Measurements from ENCODE around the gene CCDC85C.

The CCDC85C gene

DNA sequence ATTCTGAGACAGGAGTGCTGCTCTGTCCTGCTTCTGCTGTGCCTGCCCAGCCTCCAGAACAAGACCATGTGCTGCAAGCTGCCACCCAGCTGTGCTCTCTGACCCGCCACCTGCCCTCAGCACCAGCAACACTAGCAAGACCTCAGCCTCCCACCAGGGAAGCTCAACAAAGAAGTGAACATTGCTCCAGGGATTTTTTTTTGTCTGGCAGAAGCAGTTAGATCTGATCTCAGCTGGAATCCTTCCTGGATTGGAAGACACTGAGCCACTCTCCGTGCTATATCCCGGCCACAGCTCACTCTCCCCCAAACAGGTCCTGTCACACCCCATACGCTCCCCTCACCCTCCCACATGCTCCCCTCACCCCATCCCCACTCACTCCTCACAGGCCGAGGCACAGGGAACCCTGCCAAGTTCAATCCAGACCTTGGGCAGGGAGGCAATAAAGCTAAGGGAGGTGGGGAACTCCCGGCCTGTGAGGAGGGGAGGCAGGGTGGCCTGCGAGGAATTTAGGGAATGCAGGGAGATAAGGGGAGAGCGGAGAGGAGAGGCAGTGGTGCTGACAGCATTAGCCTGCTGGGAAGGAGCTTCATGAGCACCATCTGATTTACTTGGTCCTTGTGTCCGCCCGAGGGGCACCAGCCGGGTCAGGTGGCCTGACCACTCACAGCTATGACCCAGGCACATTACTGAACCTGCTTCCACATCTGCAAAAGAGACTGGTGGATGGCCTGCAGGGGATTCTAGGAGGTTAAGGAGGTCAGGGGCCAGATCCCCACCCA is 29.7 kb downstream of the CCDC85C start:
- no peaks in the 10 kb centered on the region for H3K36me3 ChIP-seq (ENCODE audit: insufficient read depth)
- no peak overlapping the region for H3K4me3 ChIP-seq (IDR thresholded peaks at IDR 0.05; ENCODE audit: insufficient read depth, low read depth, low read length)
- no peak overlapping the region for H3K4me2 ChIP-seq

GRCh38 chr14:99573436-99574098 is 30.4 kb downstream of the CCDC85C start:
- Histone ChIP-seq H3K4me1 (ENCODE audit: low read depth, poor library complexity, severe bottlenecking) (peaks cover 39% of the 10 kb centered on the region), H3K4me2 (no peak overlapping the region), H4K20me1 (ENCODE audit: insufficient read depth) (no peaks in the 10 kb centered on the region), H3K9ac (no peak overlapping the region), H3K79me2 (ENCODE audit: insufficient read depth, low read depth) (no peaks in the 10 kb centered on the region), H3K27me3 (ENCODE audit: insufficient read depth, low read depth) (no peaks in the 10 kb centered on the region), H2AFZ (ENCODE audit: low read depth) (no peak overlapping the region), H3K36me3 (ENCODE audit: insufficient read depth) (no peaks in the 10 kb centered on the region), H3K27ac (no peak overlapping the region), H3K4me3 (IDR thresholded peaks at IDR 0.05; ENCODE audit: insufficient read depth, low read depth, low read length) (no peak overlapping the region)
- TF ChIP-seq, protein P1, sequence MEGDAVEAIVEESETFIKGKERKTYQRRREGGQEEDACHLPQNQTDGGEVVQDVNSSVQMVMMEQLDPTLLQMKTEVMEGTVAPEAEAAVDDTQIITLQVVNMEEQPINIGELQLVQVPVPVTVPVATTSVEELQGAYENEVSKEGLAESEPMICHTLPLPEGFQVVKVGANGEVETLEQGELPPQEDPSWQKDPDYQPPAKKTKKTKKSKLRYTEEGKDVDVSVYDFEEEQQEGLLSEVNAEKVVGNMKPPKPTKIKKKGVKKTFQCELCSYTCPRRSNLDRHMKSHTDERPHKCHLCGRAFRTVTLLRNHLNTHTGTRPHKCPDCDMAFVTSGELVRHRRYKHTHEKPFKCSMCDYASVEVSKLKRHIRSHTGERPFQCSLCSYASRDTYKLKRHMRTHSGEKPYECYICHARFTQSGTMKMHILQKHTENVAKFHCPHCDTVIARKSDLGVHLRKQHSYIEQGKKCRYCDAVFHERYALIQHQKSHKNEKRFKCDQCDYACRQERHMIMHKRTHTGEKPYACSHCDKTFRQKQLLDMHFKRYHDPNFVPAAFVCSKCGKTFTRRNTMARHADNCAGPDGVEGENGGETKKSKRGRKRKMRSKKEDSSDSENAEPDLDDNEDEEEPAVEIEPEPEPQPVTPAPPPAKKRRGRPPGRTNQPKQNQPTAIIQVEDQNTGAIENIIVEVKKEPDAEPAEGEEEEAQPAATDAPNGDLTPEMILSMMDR (conservative IDR thresholded peaks at IDR 0.05; ENCODE audit: low read depth, low read length) = no peak

More for the DNA sequence above, 29.7 kb downstream of the CCDC85C start:
- H2AFZ ChIP-seq (ENCODE audit: low read depth) = no peak overlapping the region
- H3K27ac ChIP-seq = no peak overlapping the region
- H3K9ac ChIP-seq = no peak overlapping the region
- TF ChIP-seq, protein P1 (conservative IDR thresholded peaks at IDR 0.05; ENCODE audit: low read depth, low read length) = no peak
- no peaks in the 10 kb centered on the region for H3K27me3 ChIP-seq (ENCODE audit: insufficient read depth, low read depth)
- no peaks in the 10 kb centered on the region for H4K20me1 ChIP-seq (ENCODE audit: insufficient read depth)
- H3K79me2 ChIP-seq (ENCODE audit: insufficient read depth, low read depth) = no peaks in the 10 kb centered on the region
- H3K4me1 ChIP-seq (ENCODE audit: low read depth, poor library complexity, severe bottlenecking) = peaks cover 32% of the 10 kb centered on the region

DNA sequence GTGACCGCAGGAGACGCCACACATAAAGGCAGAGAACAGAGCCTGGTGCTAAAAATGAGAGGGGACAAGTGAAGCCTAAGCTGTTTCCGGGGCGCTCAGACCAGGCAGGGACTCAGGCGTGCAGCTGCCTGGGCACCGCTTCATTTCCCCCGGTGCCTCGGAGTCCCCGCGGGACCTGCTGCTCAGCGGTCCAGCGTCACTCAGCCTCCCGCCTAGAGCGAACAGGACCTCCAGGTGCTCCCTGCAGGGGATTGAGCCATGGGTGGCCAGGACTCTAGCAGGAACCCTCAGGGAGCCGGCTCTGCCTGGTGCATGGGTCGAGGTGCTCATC is 31.0 kb downstream of the CCDC85C start:
- Histone ChIP-seq H2AFZ (ENCODE audit: low read depth) (no peak overlapping the region), H3K27ac (no peak overlapping the region), H3K4me1 (ENCODE audit: low read depth, poor library complexity, severe bottlenecking) (peaks cover 43% of the 10 kb centered on the region), H3K4me3 (IDR thresholded peaks at IDR 0.05; ENCODE audit: insufficient read depth, low read depth, low read length) (no peak overlapping the region), H3K27me3 (ENCODE audit: insufficient read depth, low read depth) (no peaks in the 10 kb centered on the region), H3K36me3 (ENCODE audit: insufficient read depth) (no peaks in the 10 kb centered on the region), H4K20me1 (ENCODE audit: insufficient read depth) (no peaks in the 10 kb centered on the region), H3K4me2 (no peak overlapping the region), H3K79me2 (ENCODE audit: insufficient read depth, low read depth) (no peaks in the 10 kb centered on the region), H3K9ac (no peak overlapping the region)
- TF ChIP-seq, protein P1 (conservative IDR thresholded peaks at IDR 0.05; ENCODE audit: low read depth, low read length) = no peak

DNA sequence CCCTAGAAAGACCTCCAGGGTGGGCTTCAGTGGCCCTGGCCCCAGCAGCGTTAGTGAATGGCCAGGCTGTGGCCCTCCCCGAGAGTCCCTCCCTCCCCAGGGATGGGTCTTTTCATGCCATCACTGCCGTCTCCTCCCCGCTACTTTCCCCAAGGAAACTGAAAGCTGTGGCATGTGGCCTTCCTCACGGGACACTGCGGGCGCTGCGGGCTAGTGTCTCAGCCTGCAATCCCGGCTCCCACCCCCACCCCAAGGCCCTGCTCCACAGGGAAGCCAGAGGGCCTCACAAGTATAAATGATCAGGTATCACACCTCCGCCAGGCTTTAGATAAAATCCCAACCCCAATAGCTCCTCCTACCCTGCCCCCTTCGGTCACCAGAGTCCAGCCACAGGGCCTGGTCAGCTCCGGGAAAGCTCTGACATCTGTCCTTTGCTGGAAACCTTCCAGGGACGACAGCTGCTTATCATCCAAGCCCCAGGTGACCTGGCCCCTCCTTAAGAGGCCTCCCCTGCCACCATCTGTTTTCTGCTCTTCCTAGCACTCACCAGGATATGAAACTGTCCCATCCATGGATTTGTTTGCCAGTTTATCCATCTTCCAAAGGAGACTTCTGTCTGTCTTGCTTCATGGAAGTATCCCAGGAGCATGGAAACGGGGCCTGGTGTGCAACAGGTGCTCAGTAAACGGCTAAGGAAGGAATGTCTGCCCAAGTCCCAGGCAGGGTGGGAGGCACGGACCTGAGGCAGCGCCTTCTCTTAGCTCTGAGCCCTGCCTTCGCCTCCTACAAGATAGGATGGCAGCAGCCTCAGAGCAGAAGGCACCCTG is 31.6 kb downstream of the CCDC85C start:
- TF ChIP-seq, protein P1 (conservative IDR thresholded peaks at IDR 0.05; ENCODE audit: low read depth, low read length) = no peak
- Histone ChIP-seq H2AFZ (ENCODE audit: low read depth) (no peak overlapping the region), H3K9ac (no peak overlapping the region), H3K4me3 (IDR thresholded peaks at IDR 0.05; ENCODE audit: insufficient read depth, low read depth, low read length) (no peak overlapping the region), H3K4me1 (ENCODE audit: low read depth, poor library complexity, severe bottlenecking) (peaks cover 43% of the 10 kb centered on the region), H3K79me2 (ENCODE audit: insufficient read depth, low read depth) (no peaks in the 10 kb centered on the region), H4K20me1 (ENCODE audit: insufficient read depth) (no peaks in the 10 kb centered on the region), H3K27ac (no peak overlapping the region), H3K4me2 (no peak overlapping the region), H3K27me3 (ENCODE audit: insufficient read depth, low read depth) (no peaks in the 10 kb centered on the region), H3K36me3 (ENCODE audit: insufficient read depth) (no peaks in the 10 kb centered on the region)

All from KMS-11 (cell line).